KBM-7 (cell line): ENCODE data around the gene EBF4.

Experiments
- DNase-seq: peaks from one replicate; pipeline ENCODE4 v3.0.0-alpha.2; 2015
- in situ Hi-C: fragments of 300-500 bp; cut with MboI; formaldehyde crosslinking; loops from 2 replicates; pipeline ENCODE4 v1.14.3; 2020; ENCODE audit warnings: low sequenced_read_pairs, low pct_unique_long_range_greater_than_20kb, mixed read lengths

Gene EBF4

DNA sequence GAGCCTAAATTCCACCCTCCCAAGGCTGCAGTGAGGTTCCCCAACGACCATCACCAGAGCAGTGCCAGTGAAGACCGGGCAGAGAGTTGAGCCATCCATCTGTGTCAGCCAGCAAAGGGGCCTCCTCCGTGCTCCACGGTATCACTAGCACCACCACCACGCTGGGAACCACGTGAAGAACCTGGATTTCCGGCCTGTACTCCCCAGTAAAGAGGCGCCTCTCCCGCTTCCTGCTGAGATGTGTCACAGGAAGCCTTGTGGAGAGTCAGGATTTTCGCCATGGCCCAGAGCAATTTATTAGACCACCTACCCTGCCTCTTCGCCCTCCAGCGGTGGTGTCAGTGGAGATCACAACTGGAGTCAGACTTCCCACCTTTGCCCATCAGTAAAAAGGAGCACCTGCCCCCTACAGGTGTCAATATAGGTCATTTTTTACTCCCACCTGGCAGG, 79.1 kb downstream of the EBF4 start:
- in situ Hi-C loops: no loop called here
- DNase-seq: peak; percentile 73

GRCh38 chr20:2773812-2774211, 81.2 kb downstream of the EBF4 start:
- in situ Hi-C loops: no loop called here
- DNase-seq: no peak

- in situ Hi-C loops: no loop called here
Measured at GRCh38 chr20:2775139-2775538, 82.6 kb downstream of the EBF4 start.

DNA sequence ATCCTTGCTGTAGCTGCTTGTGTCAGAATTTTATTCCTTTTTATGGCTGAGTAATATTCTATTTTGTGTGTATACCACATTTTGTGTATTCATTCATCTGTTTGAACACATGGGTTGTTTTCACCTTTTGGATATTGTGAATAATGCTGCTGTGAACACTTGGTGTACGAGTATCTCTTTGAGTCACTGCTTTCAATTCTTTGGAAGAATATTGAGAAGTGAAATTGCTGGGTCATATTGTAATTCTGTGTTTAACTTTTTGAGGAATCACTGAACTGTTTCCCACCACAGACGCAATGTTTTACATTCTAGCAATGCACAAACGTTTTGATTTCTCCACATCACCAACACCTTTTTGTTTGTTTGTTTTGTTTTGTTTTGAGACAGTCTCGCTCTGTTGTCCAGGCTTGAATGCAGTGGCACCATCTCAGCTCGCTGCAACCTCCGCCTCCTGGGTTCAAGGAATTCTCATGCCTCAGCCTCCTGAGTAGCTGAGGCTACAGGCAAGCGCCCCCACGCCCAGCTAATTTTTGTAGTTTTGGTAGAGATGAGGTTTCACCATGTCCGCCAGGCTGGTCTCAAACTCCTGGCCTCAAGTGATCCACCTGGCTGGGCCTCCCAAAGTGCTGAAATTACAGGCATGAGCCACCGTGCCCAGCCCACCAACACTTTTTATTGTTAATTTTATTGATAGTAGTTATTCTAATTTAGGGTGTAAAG, 86.2 kb downstream of the EBF4 start:
- in situ Hi-C loops: no loop called here
- no peak for DNase-seq

More at GRCh38 chr20:2775139-2775538, 82.6 kb downstream of the EBF4 start:
- no peak for DNase-seq

- in situ Hi-C loops: no loop called here
- peak; percentile 28 for DNase-seq
Measured at GRCh38 chr20:2780948-2781347, 88.4 kb downstream of the EBF4 start.

DNA sequence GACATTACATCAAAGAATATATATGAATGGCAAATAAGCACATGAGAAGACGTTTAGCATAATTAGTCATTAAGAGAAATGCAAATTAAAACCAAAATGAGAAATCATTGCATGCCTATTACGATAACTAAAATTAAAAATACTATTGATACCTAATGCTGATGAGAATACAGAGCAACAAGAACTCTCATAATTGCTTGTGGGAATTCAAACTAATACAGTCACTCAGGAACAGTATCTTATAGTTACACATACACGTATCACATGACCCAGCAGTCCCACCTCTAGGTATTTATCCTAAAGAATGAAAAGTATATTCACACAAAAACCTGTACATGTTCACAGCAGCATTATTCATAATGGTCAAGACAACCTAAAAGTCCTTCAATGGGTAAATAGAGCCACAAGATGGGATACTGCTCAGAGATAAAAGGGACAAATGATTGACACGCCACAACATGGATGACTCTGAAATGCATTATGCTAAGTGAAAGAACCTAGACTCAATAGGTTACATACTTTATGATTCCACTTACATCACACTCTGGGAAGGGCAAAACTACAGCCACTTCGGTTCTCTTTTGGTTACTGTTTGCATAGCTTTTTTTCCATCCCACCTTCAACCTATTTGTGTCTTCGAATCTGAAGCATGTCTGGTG, 91.5 kb downstream of the EBF4 start:
- no peak for DNase-seq
- in situ Hi-C loops: no loop called here

GRCh38 chr20:2793471-2793870, 100.9 kb downstream of the EBF4 start:
- no peak for DNase-seq
- in situ Hi-C loops: no loop called here

DNA sequence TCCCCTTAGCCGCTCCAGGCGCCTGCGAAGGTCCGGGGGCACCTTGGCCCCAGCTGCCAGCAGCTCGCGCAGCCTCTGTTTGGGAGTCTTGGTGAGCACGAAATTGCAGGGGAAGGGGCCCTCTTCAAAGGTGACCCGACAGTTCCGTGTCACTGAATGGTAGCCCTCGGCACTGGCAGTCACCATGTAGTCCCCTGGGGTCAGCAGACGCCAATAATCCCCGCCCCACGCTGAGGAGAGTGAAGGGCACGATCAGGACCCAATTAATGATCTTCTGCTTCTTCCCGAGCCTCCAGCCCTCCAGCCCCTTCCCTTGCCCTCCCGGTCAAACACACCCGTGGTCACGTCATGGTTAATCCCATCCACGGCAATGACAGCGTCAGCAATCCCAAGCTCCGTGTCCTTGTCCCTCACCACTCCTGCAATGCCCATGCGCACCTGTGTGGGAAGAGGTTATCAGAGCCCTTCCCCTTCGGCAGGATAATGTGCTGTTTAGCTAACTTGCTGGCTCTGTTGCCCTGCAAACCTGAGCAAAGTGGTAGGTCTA, 101.7 kb downstream of the EBF4 start:
- in situ Hi-C loops: no loop called here
- no peak for DNase-seq

GRCh38 chr20:2794866-2795447, 102.4 kb downstream of the EBF4 start:
- in situ Hi-C loops: no loop called here
- no peak for DNase-seq

DNA sequence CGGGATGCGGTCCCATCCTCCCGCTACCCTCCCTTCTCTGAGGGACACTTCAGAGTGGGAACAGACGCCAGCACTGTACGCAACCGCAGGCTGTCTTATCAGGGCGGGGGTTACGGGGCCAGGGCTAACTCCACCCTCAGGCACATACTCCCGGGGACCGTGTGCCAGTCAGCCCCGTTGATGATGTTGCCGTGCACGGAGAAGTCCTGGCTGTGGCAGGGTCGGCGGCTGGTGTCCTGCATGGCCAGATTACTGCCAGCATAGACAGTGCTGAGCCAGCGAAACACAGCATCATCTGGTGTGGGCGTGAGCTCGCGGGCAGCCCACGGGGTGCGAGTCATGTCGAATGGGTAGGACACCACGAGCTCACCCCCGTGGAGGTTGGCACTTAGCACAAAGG, 102.9 kb downstream of the EBF4 start:
- DNase-seq: no peak
- in situ Hi-C loops: no loop called here

DNA sequence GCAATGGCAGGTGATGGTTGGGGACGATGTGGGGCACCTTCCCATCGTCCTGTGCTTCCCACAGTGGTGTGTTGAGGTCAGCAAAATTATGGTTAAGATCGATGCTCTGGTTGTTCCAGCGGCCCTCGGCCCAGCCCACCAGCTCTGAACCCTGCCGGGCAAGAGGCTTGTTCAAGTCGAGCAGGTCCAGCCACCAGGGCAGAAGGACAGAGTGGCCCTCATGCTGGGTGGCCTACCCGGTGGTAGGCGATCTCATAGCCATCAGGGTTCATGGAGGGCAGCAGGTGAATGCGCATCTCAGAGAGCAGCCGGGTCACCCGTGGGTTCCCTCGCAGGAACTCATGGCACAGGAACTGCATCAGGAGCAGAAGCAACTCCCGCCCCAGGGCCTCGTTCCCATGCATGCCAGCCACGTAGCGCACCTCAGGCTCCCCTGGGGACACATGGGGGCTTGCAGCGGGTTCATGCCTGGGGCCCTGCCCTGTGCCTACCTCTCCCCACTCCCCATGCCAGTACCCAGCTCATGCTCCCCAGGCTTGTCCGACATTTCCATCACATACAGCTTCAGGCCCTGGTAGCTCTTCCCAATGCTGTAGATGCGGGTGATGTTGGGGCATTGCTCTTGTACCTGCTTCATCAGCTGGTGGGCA, 103.6 kb downstream of the EBF4 start:
- in situ Hi-C loops: no loop called here
- no peak for DNase-seq

- DNase-seq: no peak
- in situ Hi-C loops: no loop called here
Measured at GRCh38 chr20:2797136-2797983, 104.8 kb downstream of the EBF4 start.

DNA sequence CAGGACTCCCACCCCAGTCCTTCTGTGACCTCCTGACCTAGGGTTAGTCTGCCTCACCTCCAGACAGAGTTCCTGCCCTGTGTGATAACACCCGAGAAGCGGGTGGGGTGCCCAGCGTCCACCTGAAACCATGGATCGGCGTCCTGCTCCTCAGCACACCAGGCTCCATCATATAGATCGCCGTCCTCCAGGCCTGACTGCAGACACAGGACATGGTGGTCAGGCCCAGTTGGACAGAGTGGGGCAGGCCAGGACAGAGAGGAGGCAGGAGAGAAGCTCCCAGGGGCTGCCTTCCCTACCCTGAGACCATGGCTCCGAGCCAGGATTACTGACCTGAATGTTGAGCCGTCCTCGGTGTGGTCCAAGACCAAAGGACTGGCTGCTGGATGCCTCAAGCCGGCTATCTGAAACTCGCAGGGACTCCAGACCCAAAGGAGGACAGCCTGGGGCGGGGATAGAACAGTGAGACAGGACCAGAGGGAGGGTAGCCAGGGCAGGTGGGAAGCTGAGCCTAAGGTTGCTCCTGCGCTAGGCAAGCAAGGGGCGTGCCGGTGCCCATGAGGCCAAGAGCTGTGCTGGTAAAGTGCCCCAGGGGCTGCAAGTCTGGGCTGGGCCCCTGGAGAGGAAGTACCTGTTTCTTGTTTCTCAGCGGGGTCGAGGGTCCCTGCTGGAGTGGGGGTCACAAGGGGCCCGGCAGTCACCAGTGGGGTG, 105.7 kb downstream of the EBF4 start:
- DNase-seq: no peak
- in situ Hi-C loops: no loop called here

DNA sequence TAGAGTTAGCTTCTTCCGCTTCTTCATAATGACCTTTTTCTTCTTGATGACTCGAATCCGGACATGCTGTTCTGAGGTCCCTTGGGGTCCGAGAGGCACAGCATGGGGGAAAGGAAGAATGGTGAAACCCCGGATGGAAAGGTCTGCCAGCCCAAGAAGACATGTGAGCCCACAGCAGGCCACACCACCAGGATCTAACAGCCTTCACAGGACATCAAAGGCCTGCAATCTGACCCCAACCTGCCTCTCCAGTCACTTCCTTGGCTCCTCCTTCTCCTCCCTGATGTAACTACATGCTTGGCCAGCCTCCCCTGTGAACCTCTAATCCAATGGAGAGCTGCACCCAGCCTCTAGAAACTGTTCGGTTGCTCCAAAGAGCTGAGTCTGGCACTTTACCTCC, 106.2 kb downstream of the EBF4 start:
- DNase-seq: no peak

GRCh38 chr20:2799271-2799670, 106.7 kb downstream of the EBF4 start:
- in situ Hi-C loops: no loop called here
- no peak for DNase-seq

More for the DNA sequence above, 106.2 kb downstream of the EBF4 start:
- in situ Hi-C loops: no loop called here

GRCh38 chr20:2799688-2800520, 107.3 kb downstream of the EBF4 start:
- DNase-seq: peak; percentile 55
- in situ Hi-C loops: no loop called here

GRCh38 chr20:2800521-2801285, 108.1 kb downstream of the EBF4 start, which contains the start of gene CPXM1:
Gene CPXM1, minus strand, starts transcription at chr20:2800627. Its CDS starts 55 bp downstream, at chr20:2800572.
- in situ Hi-C loops: no loop called here
- DNase-seq: peak; percentile 98
